ENCODE data around the gene CABP2.

DNA sequence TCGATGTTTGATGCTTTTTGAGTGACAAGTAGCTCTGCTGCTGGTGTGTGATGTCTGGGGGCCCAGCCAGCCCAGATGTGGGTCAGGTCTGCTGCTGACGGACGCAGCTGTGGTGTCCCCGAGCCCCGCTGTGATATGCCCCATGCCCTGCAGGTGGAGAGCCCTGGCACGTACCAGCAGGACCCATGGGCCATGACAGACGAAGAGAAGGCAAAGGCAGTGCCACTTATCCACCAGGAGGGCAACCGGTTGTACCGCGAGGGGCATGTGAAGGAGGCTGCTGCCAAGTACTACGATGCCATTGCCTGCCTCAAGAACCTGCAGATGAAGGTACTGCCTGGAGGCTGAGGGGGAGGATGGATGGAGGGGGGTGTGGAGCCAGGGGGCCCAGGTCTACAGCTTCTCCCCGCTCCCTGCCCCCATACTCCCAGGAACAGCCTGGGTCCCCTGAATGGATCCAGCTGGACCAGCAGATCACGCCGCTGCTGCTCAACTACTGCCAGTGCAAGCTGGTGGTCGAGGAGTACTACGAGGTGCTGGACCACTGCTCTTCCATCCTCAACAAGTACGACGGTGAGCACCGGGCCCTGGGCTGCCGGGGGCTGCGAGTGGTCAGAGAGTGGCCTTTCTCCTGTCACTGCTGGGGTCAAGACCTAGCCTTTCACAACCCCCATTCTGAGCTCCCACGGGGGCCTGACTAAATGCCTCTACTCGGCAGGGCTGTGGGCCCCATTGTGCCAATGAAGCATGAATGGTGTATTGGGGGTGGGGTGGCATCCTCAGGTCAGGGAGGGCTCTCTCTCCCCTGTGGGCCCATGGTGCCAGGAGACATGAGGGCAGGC is 33.1 kb downstream of the CABP2 start:
- TF ChIP-seq, protein P1, sequence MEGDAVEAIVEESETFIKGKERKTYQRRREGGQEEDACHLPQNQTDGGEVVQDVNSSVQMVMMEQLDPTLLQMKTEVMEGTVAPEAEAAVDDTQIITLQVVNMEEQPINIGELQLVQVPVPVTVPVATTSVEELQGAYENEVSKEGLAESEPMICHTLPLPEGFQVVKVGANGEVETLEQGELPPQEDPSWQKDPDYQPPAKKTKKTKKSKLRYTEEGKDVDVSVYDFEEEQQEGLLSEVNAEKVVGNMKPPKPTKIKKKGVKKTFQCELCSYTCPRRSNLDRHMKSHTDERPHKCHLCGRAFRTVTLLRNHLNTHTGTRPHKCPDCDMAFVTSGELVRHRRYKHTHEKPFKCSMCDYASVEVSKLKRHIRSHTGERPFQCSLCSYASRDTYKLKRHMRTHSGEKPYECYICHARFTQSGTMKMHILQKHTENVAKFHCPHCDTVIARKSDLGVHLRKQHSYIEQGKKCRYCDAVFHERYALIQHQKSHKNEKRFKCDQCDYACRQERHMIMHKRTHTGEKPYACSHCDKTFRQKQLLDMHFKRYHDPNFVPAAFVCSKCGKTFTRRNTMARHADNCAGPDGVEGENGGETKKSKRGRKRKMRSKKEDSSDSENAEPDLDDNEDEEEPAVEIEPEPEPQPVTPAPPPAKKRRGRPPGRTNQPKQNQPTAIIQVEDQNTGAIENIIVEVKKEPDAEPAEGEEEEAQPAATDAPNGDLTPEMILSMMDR (conservative IDR thresholded peaks at IDR 0.05): no peak
- TF ChIP-seq EZH2 (IDR thresholded peaks at IDR 0.05; ENCODE audit: low read depth): no peak

Measured in PC-9 (cell line).